A549 (cell line): Measurements from ENCODE around the gene SDC4. TPM values are rescaled to one million over a fixed set of nuclear protein-coding genes. Genes with fewer than 3 reads are reported as not detected.

ENCODE experiments used
- ATAC-seq, 2 experiments: fragments of 200-7000 bp in 1 of 2; fragments of >200 bp in 1 of 2; cut with Nextera tagmentation in 1 of 2; cut with Tn5 transposase in 1 of 2; 3 replicates each; pipeline versions ENCODE4 v1.8.0 to v1.9.1; 2018 to 2020; ENCODE audit warnings: mild to moderate bottlenecking in 1 of 2, moderate library complexity in 1 of 2
- CTCF ChIA-PET: fragments of 300-600 bp; sonication (Branson Sonifier 250); formaldehyde crosslinking; extraction: SDS; loops from one replicate; lab custom pipeline; 2021; ENCODE audit warnings: antibody characterized with exemption, inconsistent platforms; lab: Yijun Ruan, JAX
- POLR2A ChIA-PET: fragments of 350-600 bp; formaldehyde crosslinking; extraction: SDS; loops from one replicate; lab custom pipeline; 2021; ENCODE audit warnings: antibody characterized with exemption, inconsistent platforms; lab: Yijun Ruan, JAX
- DNase-seq, 2 experiments: peaks; one replicate each; pipeline versions ENCODE4 v3.0.0 to v3.0.0-alpha.2; 2011 to 2016; ENCODE audit warnings: low read depth in 1 of 2, low spot score in 1 of 2
- FAIRE-seq: peaks from 2 replicates; lab custom pipeline; 2011; peaks lifted over from hg19 to GRCh38; lab: Jason Lieb, UNC
- H3K27ac ChIP-seq, 2 experiments: fragments of >200 bp; sonication (Bioruptor Twin); formaldehyde crosslinking; 3 replicates each; pipeline ENCODE4 v1.5.1; 2016 to 2017
- H3K4me1 ChIP-seq: fragments of >200 bp; sonication (Bioruptor Twin); formaldehyde crosslinking; 3 replicates; pipeline ENCODE4 v1.6.1; 2016
- H3K4me2 ChIP-seq: fragments of >200 bp; sonication (Bioruptor Twin); formaldehyde crosslinking; 3 replicates; pipeline ENCODE4 v1.6.1; 2016
- H3K4me3 ChIP-seq: fragments of >200 bp; sonication (Bioruptor Twin); formaldehyde crosslinking; 3 replicates; pipeline ENCODE4 v1.5.1; 2016
- H3K9me3 ChIP-seq: fragments of >200 bp; sonication (Bioruptor Twin); formaldehyde crosslinking; 3 replicates; pipeline ENCODE4 v1.6.1; 2016
- BHLHE40 ChIP-seq: IDR thresholded peaks from 2 replicates; pipeline ENCODE4 v1.6.1; 2012; ENCODE audit warnings: low read depth, low read length, inconsistent platforms
- CBX8 ChIP-seq: fragments of 200-600 bp; sonication (generic); IDR thresholded peaks from 2 replicates; pipeline ENCODE4 v1.6.1; 2016
- CTCF ChIP-seq: fragments of >200 bp; sonication (Bioruptor Twin); formaldehyde crosslinking; IDR thresholded peaks from 3 replicates; pipeline ENCODE4 v1.5.1; 2016
- E2F6 ChIP-seq: IDR thresholded peaks from 2 replicates; pipeline ENCODE4 v1.6.1; 2012; ENCODE audit warnings: low read depth, borderline replicate concordance
- ELK1 ChIP-seq: fragments of 150-350 bp; IDR thresholded peaks from 2 replicates; pipeline ENCODE4 v1.6.1; 2014; ENCODE audit warnings: low read depth, mild to moderate bottlenecking, low read length
- EP300 ChIP-seq, 2 experiments: fragments of >200 bp; sonication (Bioruptor Twin); formaldehyde crosslinking; IDR thresholded peaks; 2 replicates in 1 of 2; 3 replicates in 1 of 2; pipeline ENCODE4 v1.6.1; 2016 to 2017
- FOSB ChIP-seq: fragments of 250-450 bp; sonication (Bioruptor Pico); IDR thresholded peaks from 2 replicates; pipeline ENCODE4 v1.5.0; 2020; ENCODE audit warnings: mild to moderate bottlenecking, moderate library complexity
- FOSL2 ChIP-seq, 2 experiments: fragments of 450-650 bp in 1 of 2; fragments of >200 bp in 1 of 2; sonication (Bioruptor Twin) in 1 of 2; formaldehyde crosslinking; IDR thresholded peaks; 2 replicates each; pipeline versions ENCODE4 v1.5.0 to v1.6.1; 2016 to 2020; ENCODE audit warnings: mild to moderate bottlenecking in 1 of 2, moderate library complexity in 1 of 2
- HDAC2 ChIP-seq: fragments of 200-600 bp; sonication (generic); IDR thresholded peaks from 2 replicates; pipeline ENCODE4 v1.6.1; 2016
- HOXB13 ChIP-seq: fragments of 250-450 bp; sonication (Bioruptor Pico); IDR thresholded peaks from 2 replicates; pipeline ENCODE4 v1.5.0; 2020; ENCODE audit warnings: low read depth, mild to moderate bottlenecking, moderate library complexity
- JUNB ChIP-seq: fragments of >200 bp; sonication (Bioruptor Twin); formaldehyde crosslinking; IDR thresholded peaks from 2 replicates; pipeline ENCODE4 v1.6.1; 2016
- KDM5A ChIP-seq: fragments of 200-600 bp; sonication (generic); IDR thresholded peaks from 2 replicates; pipeline ENCODE4 v1.6.1; 2016; ENCODE audit warnings: antibody characterized with exemption, mild to moderate bottlenecking
- MAFK ChIP-seq: fragments of 450-650 bp; IDR thresholded peaks from 2 replicates; pipeline ENCODE4 v1.6.1; 2014; ENCODE audit not compliant: partially characterized antibody
- NFE2L2 ChIP-seq: fragments of 150-350 bp; conservative IDR thresholded peaks from 2 replicates; pipeline ENCODE4 v1.6.1; 2014; ENCODE audit warnings: low read length
- NR3C1 ChIP-seq: fragments of >200 bp; sonication (Bioruptor Twin); formaldehyde crosslinking; IDR thresholded peaks from 3 replicates; pipeline ENCODE4 v1.6.1; 2017
- PBX3 ChIP-seq: IDR thresholded peaks from 2 replicates; pipeline ENCODE4 v1.6.1; 2012
- RARB ChIP-seq: fragments of 250-450 bp; sonication (Bioruptor Pico); IDR thresholded peaks from 2 replicates; pipeline ENCODE4 v1.8.0; 2021; ENCODE audit warnings: mild to moderate bottlenecking, moderate library complexity
- RCOR1 ChIP-seq: fragments of 150-350 bp; IDR thresholded peaks from 2 replicates; pipeline ENCODE4 v1.6.1; 2014; ENCODE audit warnings: antibody characterized with exemption, low read length, low read depth
- RFX5 ChIP-seq: fragments of 450-650 bp; IDR thresholded peaks from 2 replicates; pipeline ENCODE4 v1.7.1; 2014; ENCODE audit warnings: antibody characterized with exemption, mild to moderate bottlenecking, moderate library complexity
- SREBF2 ChIP-seq: fragments of 450-650 bp; IDR thresholded peaks from 2 replicates; pipeline ENCODE4 v1.6.1; 2014; ENCODE audit warnings: mild to moderate bottlenecking, moderate library complexity
- WGBS: methylation state at CpG from one replicate; pipeline ENCODE4 v1.1.6; 2017; ENCODE audit errors: missing lambda C conversion rate; 5-methylcytosine and 5-hydroxymethylcytosine counted together
- polyA plus RNA-seq, 4 experiments: library from polyadenylated mRNA; depleted of rRNA in 3 of 4; stranded (reverse); fragments of >200 nt; fragmentation: RNase III in 1 of 4; extraction: RNeasy Plus Mini Kit Qiagen cat#74134 plus additional on column Dnase treatment in 1 of 4; gene quantifications; 2 replicates in 3 of 4; 3 replicates in 1 of 4; pipeline ENCODE4 v1.2.3, GENCODE V29; 2011 to 2017

SDC4 gene
- polyA plus RNA-seq, 2 of the 4 experiments (the other 2 are of a cell fraction): 27.4 to 35.6 TPM

GRCh38 chr20:45279992-45280391, 68.2 kb downstream of the SDC4 start (continued):
- TF ChIP-seq NR3C1: no peak
- TF ChIP-seq, all 56 proteins: peak for 0

- DNase-seq (no peak), ATAC-seq (no peak), FAIRE-seq (no peak)
- no peak overlapping the region for H3K4me3 ChIP-seq
- H3K27ac ChIP-seq: no peak overlapping the region
- TF ChIP-seq RCOR1 (no peak), ELK1 (no peak), JUNB (no peak), BHLHE40 (no peak), MAFK (no peak), HOXB13 (CRISPR knock-in tag) (no peak), PBX3 (no peak), SREBF2 (no peak), CBX8 (no peak), HDAC2 (no peak), CTCF (no peak), E2F6 (no peak), KDM5A (no peak), RARB (no peak), NFE2L2 (no peak), FOSB (CRISPR knock-in tag) (no peak), FOSL2 (IDR thresholded peaks at IDR 0.05) (no peak), FOSL2 (CRISPR knock-in tag; IDR thresholded peaks at IDR 0.05) (no peak), EP300 (IDR thresholded peaks at IDR 0.05) (no peak), RFX5 (no peak)
- POLR2A ChIA-PET: interaction anchor here (0.6 kb wide), 1 partner anchor 69 kb away, joined by 3 read pairs; no protein-coding TSS in a partner anchor
- H3K4me2 ChIP-seq: no peak overlapping the region
- CTCF ChIA-PET: interaction anchor here (0.9 to 1.2 kb wide), 2 partner anchors 15 to 496 kb away, joined by 3 read pairs; no protein-coding TSS in a partner anchor
- no peaks in the 10 kb centered on the region for H3K4me1 ChIP-seq
- no peaks in the 10 kb centered on the region; the same call in 2 of the 3 replicates for H3K9me3 ChIP-seq
- WGBS: 3% methylated on average over 3 of the region's 3 CpGs
Measured at GRCh38 chr20:45275338-45275737, 72.9 kb downstream of the SDC4 start.

Other genes starting within 250 kb of the SDC4 start
- gene KCNS1, start 247.3 kb downstream of the SDC4 start, polyA plus RNA-seq (2011; rRNA removed): not detected in 2 replicates
- gene KCNS1, start 247.3 kb downstream of the SDC4 start, polyA plus RNA-seq (2017; fragmentation: RNase III; extraction: RNeasy Plus Mini Kit Qiagen cat#74134 plus additional on column Dnase treatment): not detected in 3 replicates
- not detected in 2 replicates for gene WFDC5, start 233.2 kb downstream of the SDC4 start, polyA plus RNA-seq (2011; rRNA removed)
- gene WFDC5, start 233.2 kb downstream of the SDC4 start, polyA plus RNA-seq (2017; fragmentation: RNase III; extraction: RNeasy Plus Mini Kit Qiagen cat#74134 plus additional on column Dnase treatment): not detected in 3 replicates
- not detected in 2 replicates for gene WFDC12, start 224.0 kb downstream of the SDC4 start, polyA plus RNA-seq (2011; rRNA removed)
- gene WFDC12, start 224.0 kb downstream of the SDC4 start, polyA plus RNA-seq (2017; fragmentation: RNase III; extraction: RNeasy Plus Mini Kit Qiagen cat#74134 plus additional on column Dnase treatment): not detected in 3 replicates
- 0.35 and 1.1 TPM in 2 replicates for gene PI3, start 173.5 kb downstream of the SDC4 start, polyA plus RNA-seq (2011; rRNA removed)
- gene PI3, start 173.5 kb downstream of the SDC4 start, polyA plus RNA-seq (2017; fragmentation: RNase III; extraction: RNeasy Plus Mini Kit Qiagen cat#74134 plus additional on column Dnase treatment): 0.18 to 0.39 TPM in 2 of 3 replicates, not detected in the other
- not detected in 2 replicates for gene SEMG1, start 141.4 kb downstream of the SDC4 start, polyA plus RNA-seq (2011; rRNA removed)
- not detected in 3 replicates for gene SEMG1, start 141.4 kb downstream of the SDC4 start, polyA plus RNA-seq (2017; fragmentation: RNase III; extraction: RNeasy Plus Mini Kit Qiagen cat#74134 plus additional on column Dnase treatment)
- not detected in 2 replicates for gene SEMG2, start 127.1 kb downstream of the SDC4 start, polyA plus RNA-seq (2011; rRNA removed)
- gene SEMG2, start 127.1 kb downstream of the SDC4 start, polyA plus RNA-seq (2017; fragmentation: RNase III; extraction: RNeasy Plus Mini Kit Qiagen cat#74134 plus additional on column Dnase treatment): not detected in 3 replicates
- gene SLPI, start 93.9 kb downstream of the SDC4 start, polyA plus RNA-seq (2011; rRNA removed): 27.0 and 59.1 TPM in 2 replicates
- 3.7 to 4.5 TPM (median 3.7 TPM) in 3 replicates for gene SLPI, start 93.9 kb downstream of the SDC4 start, polyA plus RNA-seq (2017; fragmentation: RNase III; extraction: RNeasy Plus Mini Kit Qiagen cat#74134 plus additional on column Dnase treatment)
- not detected in 2 replicates for gene RBPJL, start 41.6 kb downstream of the SDC4 start, polyA plus RNA-seq (2011; rRNA removed)
- gene RBPJL, start 41.6 kb downstream of the SDC4 start, polyA plus RNA-seq (2017; fragmentation: RNase III; extraction: RNeasy Plus Mini Kit Qiagen cat#74134 plus additional on column Dnase treatment): not detected in 3 replicates
- 0.04 TPM in 1 of 2 replicates, not detected in the other for gene MATN4, start 40.1 kb downstream of the SDC4 start, polyA plus RNA-seq (2011; rRNA removed)
- 0.05 to 0.08 TPM (median 0.05 TPM) in 3 replicates for gene MATN4, start 40.1 kb downstream of the SDC4 start, polyA plus RNA-seq (2017; fragmentation: RNase III; extraction: RNeasy Plus Mini Kit Qiagen cat#74134 plus additional on column Dnase treatment)
- 27.6 and 30.5 TPM in 2 replicates for gene SYS1, start 14.7 kb upstream of the SDC4 start, polyA plus RNA-seq (2011; rRNA removed)
- gene SYS1, start 14.7 kb upstream of the SDC4 start, polyA plus RNA-seq (2017; fragmentation: RNase III; extraction: RNeasy Plus Mini Kit Qiagen cat#74134 plus additional on column Dnase treatment): 20.2 to 20.5 TPM (median 20.2 TPM) in 3 replicates
- gene TP53TG5, start 29.9 kb upstream of the SDC4 start, polyA plus RNA-seq (2011; rRNA removed): not detected in 2 replicates
- not detected in 3 replicates for gene TP53TG5, start 29.9 kb upstream of the SDC4 start, polyA plus RNA-seq (2017; fragmentation: RNase III; extraction: RNeasy Plus Mini Kit Qiagen cat#74134 plus additional on column Dnase treatment)
- gene DBNDD2, start 59.9 kb upstream of the SDC4 start, polyA plus RNA-seq (2011; rRNA removed): 20.9 and 31.1 TPM in 2 replicates
- 6.2 to 6.5 TPM (median 6.3 TPM) in 3 replicates for gene DBNDD2, start 59.9 kb upstream of the SDC4 start, polyA plus RNA-seq (2017; fragmentation: RNase III; extraction: RNeasy Plus Mini Kit Qiagen cat#74134 plus additional on column Dnase treatment)
- 60.3 and 79.6 TPM in 2 replicates for gene PIGT, start 67.7 kb upstream of the SDC4 start, polyA plus RNA-seq (2011; rRNA removed)
- 62.0 to 71.8 TPM (median 66.2 TPM) in 3 replicates for gene PIGT, start 67.7 kb upstream of the SDC4 start, polyA plus RNA-seq (2017; fragmentation: RNase III; extraction: RNeasy Plus Mini Kit Qiagen cat#74134 plus additional on column Dnase treatment)
- not detected in 2 replicates for gene WFDC2, start 121.3 kb upstream of the SDC4 start, polyA plus RNA-seq (2011; rRNA removed)
- 0.22 TPM in 1 of 3 replicates, not detected in the others for gene WFDC2, start 121.3 kb upstream of the SDC4 start, polyA plus RNA-seq (2017; fragmentation: RNase III; extraction: RNeasy Plus Mini Kit Qiagen cat#74134 plus additional on column Dnase treatment)
- gene SPINT3, start 167.2 kb upstream of the SDC4 start, polyA plus RNA-seq (2011; rRNA removed): not detected in 2 replicates
- gene SPINT3, start 167.2 kb upstream of the SDC4 start, polyA plus RNA-seq (2017; fragmentation: RNase III; extraction: RNeasy Plus Mini Kit Qiagen cat#74134 plus additional on column Dnase treatment): not detected in 3 replicates
- gene WFDC6, start 191.1 kb upstream of the SDC4 start, polyA plus RNA-seq (2011; rRNA removed): not detected in 2 replicates
- not detected in 3 replicates for gene WFDC6, start 191.1 kb upstream of the SDC4 start, polyA plus RNA-seq (2017; fragmentation: RNase III; extraction: RNeasy Plus Mini Kit Qiagen cat#74134 plus additional on column Dnase treatment)
- not detected in 2 replicates for gene EPPIN, start 199.0 kb upstream of the SDC4 start, polyA plus RNA-seq (2011; rRNA removed)
- not detected in 3 replicates for gene EPPIN, start 199.0 kb upstream of the SDC4 start, polyA plus RNA-seq (2017; fragmentation: RNase III; extraction: RNeasy Plus Mini Kit Qiagen cat#74134 plus additional on column Dnase treatment)
- not detected in 2 replicates for gene WFDC8, start 230.9 kb upstream of the SDC4 start, polyA plus RNA-seq (2011; rRNA removed)
- not detected in 3 replicates for gene WFDC8, start 230.9 kb upstream of the SDC4 start, polyA plus RNA-seq (2017; fragmentation: RNase III; extraction: RNeasy Plus Mini Kit Qiagen cat#74134 plus additional on column Dnase treatment)